SH-SY5Y (cell line): ENCODE results near the gene FSHR.

ENCODE experiments used
- GATA2 ChIP-seq: IDR thresholded peaks from 2 replicates; pipeline ENCODE4 v1.6.1; 2011; ENCODE audit warnings: mild to moderate bottlenecking, low read depth, low read length
- GATA3 ChIP-seq: IDR thresholded peaks from 2 replicates; pipeline ENCODE4 v1.6.1; 2011; ENCODE audit warnings: low read depth, mild to moderate bottlenecking, low read length, moderate library complexity

- no peak for TF ChIP-seq GATA3
- TF ChIP-seq GATA2, result no peak
Observed at GRCh38 chr2:49108436-49108835, 45.9 kb downstream of the FSHR start.
